HepG2 (cell line): ENCODE measurements around the gene CYP26A1. TPM values are rescaled to one million over a fixed set of nuclear protein-coding genes. Genes with fewer than 3 reads are reported as not detected.
A peak's percentile ranks its signal among the peaks of the same experiment; 100 is the strongest.

Experiments used
- ATAC-seq: fragments of 200-7000 bp; cut with Tn5 transposase; 3 replicates; pipeline ENCODE4 v1.9.1; 2020; ENCODE audit warnings: mild to moderate bottlenecking, moderate library complexity
- BruUV-seq: library from RNA; stranded (reverse); fragments of 400-500 nt; replicated peaks from 2 replicates; lab custom pipeline; 2021; lab: Mats Ljungman, UMichigan
- CTCF ChIA-PET: fragments of 300-600 bp; formaldehyde crosslinking; extraction: SDS; loops from one replicate; lab custom pipeline; 2021; ENCODE audit warnings: low total read pairs, inconsistent platforms, low intra/inter-chr PET ratio; lab: Yijun Ruan, JAX
- POLR2A ChIA-PET: fragments of 350-600 bp; sonication (Branson Sonifier 250); formaldehyde crosslinking; loops from one replicate; lab custom pipeline; 2020; ENCODE audit warnings: antibody characterized with exemption, inconsistent platforms; lab: Yijun Ruan, JAX
- DNase-seq: peaks from one replicate; pipeline ENCODE4 v3.0.0-alpha.2; 2015; ENCODE audit warnings: low spot score
- FAIRE-seq: peaks from 3 replicates; lab custom pipeline; 2011; peaks lifted over from hg19 to GRCh38; lab: Jason Lieb, UNC
- H2AFZ ChIP-seq: one replicate; pipeline ENCODE4 v1.6.1; 2011; ENCODE audit warnings: low read length, inconsistent platforms
- H3K27ac ChIP-seq: fragments of 300-600 bp; 3 replicates; pipeline ENCODE4 v1.8.0; 2011; ENCODE audit warnings: mixed run types, mild to moderate bottlenecking, mixed read lengths, low read length, inconsistent platforms; ENCODE audit not compliant: insufficient read depth; ENCODE audit errors: extremely low read length
- H3K27me3 ChIP-seq, 2 experiments: fragments of 200-600 bp in 1 of 2; 2 replicates in 1 of 2; 3 replicates in 1 of 2; pipeline versions ENCODE4 v1.6.0 to v1.8.0; 2011; ENCODE audit warnings: low read length in 2 of 2, mild to moderate bottlenecking in 2 of 2, moderate library complexity in 2 of 2, inconsistent platforms in 1 of 2; ENCODE audit not compliant: insufficient read depth in 2 of 2, control insufficient read depth in 1 of 2
- H3K36me3 ChIP-seq, 2 experiments: fragments of 200-600 bp in 1 of 2; replicated peaks in 1 of 2; 2 replicates in 1 of 2; 3 replicates in 1 of 2; pipeline versions ENCODE4 v1.5.1 to v1.8.0; 2011; ENCODE audit warnings: low read length in 2 of 2, inconsistent platforms in 1 of 2; ENCODE audit not compliant: insufficient read depth in 2 of 2, control insufficient read depth in 1 of 2
- H3K4me1 ChIP-seq: 2 replicates; pipeline ENCODE4 v1.5.1; 2012; ENCODE audit warnings: low read length, inconsistent platforms; ENCODE audit not compliant: insufficient read depth
- H3K4me2 ChIP-seq: 2 replicates; pipeline ENCODE4 v1.6.0; 2011; ENCODE audit warnings: low read depth, low read length, inconsistent platforms
- H3K4me3 ChIP-seq, 3 experiments: fragments of 200-600 bp in 1 of 3; sonication (generic), shearing (Covaris generic) in 1 of 3; replicated peaks in 1 of 3; 2 replicates each; pipeline ENCODE4 v1.5.1; 2011 to 2016; ENCODE audit warnings: low read length in 3 of 3, inconsistent platforms in 2 of 3, low read depth in 2 of 3, mild to moderate bottlenecking in 2 of 3, control low read depth in 1 of 3, mixed read lengths in 1 of 3; ENCODE audit not compliant: insufficient read depth in 1 of 3
- H3K79me2 ChIP-seq: one replicate; pipeline ENCODE4 v1.6.1; 2011; ENCODE audit warnings: low read length, inconsistent platforms; ENCODE audit not compliant: insufficient read depth
- H3K9ac ChIP-seq: 2 replicates; pipeline ENCODE4 v1.6.0; 2011; ENCODE audit warnings: mild to moderate bottlenecking, low read depth, low read length, inconsistent platforms; ENCODE audit not compliant: insufficient read depth
- H3K9me3 ChIP-seq: 2 replicates; pipeline ENCODE4 v1.5.1; 2012; ENCODE audit warnings: mild to moderate bottlenecking, low read length
- H4K20me1 ChIP-seq: 2 replicates; pipeline ENCODE4 v1.6.0; 2011; ENCODE audit warnings: inconsistent platforms, mild to moderate bottlenecking, low read length, moderate library complexity; ENCODE audit not compliant: insufficient read depth
- FOXC1 ChIP-seq: sonication (generic); formaldehyde crosslinking; IDR thresholded peaks from 2 replicates; pipeline ENCODE4 v1.8.0; 2022; ENCODE audit warnings: mild to moderate bottlenecking, missing genetic modification reagents, borderline replicate concordance
- HHEX ChIP-seq: IDR thresholded peaks from 2 replicates; pipeline ENCODE4 v1.6.1; 2016; ENCODE audit warnings: control low read depth
- KLF16 ChIP-seq, 2 experiments: sonication (generic) in 1 of 2; formaldehyde crosslinking in 1 of 2; IDR thresholded peaks; 2 replicates each; pipeline versions ENCODE4 v1.6.1 to v1.8.0; 2016 to 2023; ENCODE audit warnings: missing genetic modification reagents in 2 of 2, missing compliant biosample characterization in 1 of 2
- MAFF ChIP-seq: IDR thresholded peaks from 2 replicates; pipeline ENCODE4 v1.6.1; 2011; ENCODE audit warnings: low read depth, low read length, improper control_type of control experiment
- RXRA ChIP-seq: sonication (generic); formaldehyde crosslinking; IDR thresholded peaks from 2 replicates; pipeline ENCODE4 v1.5.1; 2020; ENCODE audit warnings: missing genetic modification reagents
- RXRB ChIP-seq: IDR thresholded peaks from 2 replicates; pipeline ENCODE4 v1.6.1; 2016; ENCODE audit warnings: borderline replicate concordance, missing genetic modification reagents, missing compliant biosample characterization
- TBP ChIP-seq: sonication (generic); formaldehyde crosslinking; IDR thresholded peaks from 2 replicates; pipeline ENCODE4 v1.5.0; 2020; ENCODE audit warnings: missing genetic modification reagents
- XRCC5 ChIP-seq: fragments of 200-400 bp; formaldehyde crosslinking; optimal IDR thresholded peaks from 2 replicates; pipeline ENCODE3; 2017; ENCODE audit warnings: mild to moderate bottlenecking, low read length
- ZNF44 ChIP-seq: sonication (generic); formaldehyde crosslinking; IDR thresholded peaks from 2 replicates; pipeline ENCODE4 v1.5.1; 2020; ENCODE audit warnings: mild to moderate bottlenecking, missing genetic modification reagents
- ZNF484 ChIP-seq: sonication (generic); formaldehyde crosslinking; IDR thresholded peaks from 2 replicates; pipeline ENCODE4 v1.5.1; 2020; ENCODE audit warnings: mild to moderate bottlenecking, low read depth, missing genetic modification reagents, borderline replicate concordance
- WGBS: methylation state at CpG from one replicate; pipeline ENCODE4 v1.1.6; 2017; ENCODE audit warnings: low lambda C conversion rate; 5-methylcytosine and 5-hydroxymethylcytosine counted together
- in situ Hi-C: cut with HindIII; loops from 2 replicates; pipeline ENCODE4 v1.10.0; 2017; ENCODE audit warnings: low pct_unique_long_range_greater_than_20kb; ENCODE audit not compliant: extremely low pct_ligation_motif_present
- intact Hi-C: fragments of 100-400 bp; cut with micrococcal nuclease; formaldehyde crosslinking; loops from one replicate; pipeline ENCODE4 v1.10.0; 2022; ENCODE audit not compliant: unreplicated experiment
- polyA plus RNA-seq, 8 experiments: library from polyadenylated mRNA; depleted of rRNA in 3 of 8; stranded (reverse) in 7 of 8; unstranded in 1 of 8; fragments of >200 nt; fragmentation: Illumina TruSeq in 4 of 8; extraction: Trizol in 4 of 8; gene quantifications; 2 replicates each; pipeline versions ENCODE4 v1.2.1 to v1.2.3, GENCODE V29; 2011 to 2016; ENCODE audit warnings: low read depth in 4 of 8, missing spikeins in 1 of 8, mixed read lengths in 1 of 8; ENCODE audit not compliant: insufficient read depth in 1 of 8
- total RNA-seq, 5 experiments: library from RNA; depleted of rRNA; stranded (reverse); fragments of >200 nt; fragmentation: Illumina TruSeq; extraction: Trizol; gene quantifications; 2 replicates each; pipeline ENCODE4 v1.2.3, GENCODE V29; 2016; ENCODE audit warnings: low read depth in 1 of 5
- TF ChIP-seq, protein P1 (sequence below): sonication (generic); formaldehyde crosslinking; IDR thresholded peaks from 2 replicates; pipeline ENCODE4 v1.4.0; 2020; ENCODE audit warnings: mild to moderate bottlenecking, missing genetic modification reagents
- TF ChIP-seq, protein P2 (sequence below): sonication (generic); formaldehyde crosslinking; conservative IDR thresholded peaks from 2 replicates; pipeline ENCODE4 v1.8.0; 2022; ENCODE audit warnings: missing genetic modification reagents
- TF ChIP-seq, protein P3 (sequence below): IDR thresholded peaks from 2 replicates; pipeline ENCODE4 v1.4.0; 2020; ENCODE audit warnings: mild to moderate bottlenecking, missing genetic modification reagents

The CYP26A1 gene
- total and polyA plus RNA-seq, 2 of the 13 experiments (the other 11 are each of a cell fraction or from before 2014, with no cell fraction given): 0.15 TPM; not detected in 1

DNA sequence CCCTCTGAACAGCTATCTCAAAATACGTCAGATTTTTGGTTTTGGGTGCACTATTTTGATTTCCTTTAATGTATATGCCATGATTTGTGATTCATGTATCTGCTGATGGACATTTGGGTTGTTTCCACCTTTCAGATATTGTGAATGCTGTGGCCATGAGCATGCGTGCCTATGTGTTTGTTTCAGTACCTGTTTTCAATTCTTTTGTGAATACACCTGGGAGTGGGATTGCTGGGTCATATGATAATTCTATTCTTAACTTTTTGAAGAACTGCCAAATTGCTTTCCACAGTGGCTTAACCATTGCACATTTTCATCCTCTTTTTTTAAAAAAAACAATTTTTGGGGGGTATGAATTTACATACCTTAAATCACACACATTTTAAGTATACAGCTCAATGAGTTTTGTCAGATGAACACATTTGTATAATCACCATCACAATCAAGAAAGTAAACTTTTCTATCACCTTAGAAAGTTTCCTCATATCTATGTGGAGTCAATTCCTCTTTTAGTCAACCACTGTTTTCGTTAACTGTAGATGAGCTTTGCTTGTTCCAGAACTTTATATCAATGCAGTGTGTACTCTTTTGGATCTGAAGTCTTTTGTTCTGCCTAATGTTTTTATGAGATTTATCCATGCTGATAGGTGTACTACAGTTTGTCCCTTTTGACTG lies 36.9 kb downstream of the CYP26A1 start (continued):
- no peak for TF ChIP-seq KLF16 (CRISPR knock-in tag; IDR thresholded peaks at IDR 0.05)
- TF ChIP-seq FOXC1 (CRISPR knock-in tag): no peak
- no peak for TF ChIP-seq XRCC5
- TF ChIP-seq, protein P1, sequence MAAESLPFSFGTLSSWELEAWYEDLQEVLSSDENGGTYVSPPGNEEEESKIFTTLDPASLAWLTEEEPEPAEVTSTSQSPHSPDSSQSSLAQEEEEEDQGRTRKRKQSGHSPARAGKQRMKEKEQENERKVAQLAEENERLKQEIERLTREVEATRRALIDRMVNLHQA: no peak

DNA sequence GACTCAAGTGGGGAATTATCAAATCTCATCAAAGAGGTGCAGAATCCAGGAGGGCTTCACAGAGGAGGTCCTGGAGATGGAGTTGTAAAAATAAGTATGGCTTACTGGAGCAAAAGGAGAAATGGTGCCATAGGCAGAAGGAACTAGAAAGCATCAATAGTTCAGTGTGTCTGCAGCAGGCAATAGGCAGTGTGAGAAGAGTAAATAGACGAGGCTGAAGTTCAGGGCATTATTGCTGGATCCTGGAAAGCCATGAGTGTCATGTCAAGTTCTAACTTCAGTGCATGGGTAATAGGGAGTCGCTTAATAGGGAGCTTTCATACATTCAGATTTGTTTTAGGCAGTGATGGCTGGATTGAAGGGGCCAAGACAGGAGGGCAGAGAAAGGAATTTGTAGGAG lies 39.3 kb downstream of the CYP26A1 start:
- Histone ChIP-seq H3K9me3 (no peaks in the 10 kb centered on the region), H3K27ac (no peak overlapping the region), H3K4me2 (no peak overlapping the region), H3K4me3 (no peak overlapping the region), H3K27me3 (no peaks in the 10 kb centered on the region; a peak in 2 of 5 replicates), H3K4me1 (peaks cover 16% of the 10 kb centered on the region), H3K79me2 (no peaks in the 10 kb centered on the region), H3K36me3 (no peaks in the 10 kb centered on the region), H4K20me1 (no peaks in the 10 kb centered on the region), H3K9ac (no peak overlapping the region), H2AFZ (no peak overlapping the region)
- FAIRE-seq: peak; percentile 23
- in situ Hi-C loops (no loop called here), intact Hi-C loops (no loop called here)
- DNase-seq: peak; percentile 49
- WGBS: 24% methylated on average over 2 of the region's 2 CpGs
- BruUV-seq: no TSS peak
- ChIA-PET POLR2A (no interaction called here), CTCF (no interaction called here)
- ATAC-seq: peak; percentile 86
- TF ChIP-seq RXRA (CRISPR knock-in tag) (peak; percentile 16; the same call in 1 of the 2 replicates), MAFF (no peak), ZNF44 (CRISPR knock-in tag) (no peak), ZNF484 (CRISPR knock-in tag) (no peak), RXRB (CRISPR knock-in tag) (peak; percentile 68), TBP (no peak), HHEX (CRISPR knock-in tag) (peak; percentile 83)
- TF ChIP-seq, protein P2, sequence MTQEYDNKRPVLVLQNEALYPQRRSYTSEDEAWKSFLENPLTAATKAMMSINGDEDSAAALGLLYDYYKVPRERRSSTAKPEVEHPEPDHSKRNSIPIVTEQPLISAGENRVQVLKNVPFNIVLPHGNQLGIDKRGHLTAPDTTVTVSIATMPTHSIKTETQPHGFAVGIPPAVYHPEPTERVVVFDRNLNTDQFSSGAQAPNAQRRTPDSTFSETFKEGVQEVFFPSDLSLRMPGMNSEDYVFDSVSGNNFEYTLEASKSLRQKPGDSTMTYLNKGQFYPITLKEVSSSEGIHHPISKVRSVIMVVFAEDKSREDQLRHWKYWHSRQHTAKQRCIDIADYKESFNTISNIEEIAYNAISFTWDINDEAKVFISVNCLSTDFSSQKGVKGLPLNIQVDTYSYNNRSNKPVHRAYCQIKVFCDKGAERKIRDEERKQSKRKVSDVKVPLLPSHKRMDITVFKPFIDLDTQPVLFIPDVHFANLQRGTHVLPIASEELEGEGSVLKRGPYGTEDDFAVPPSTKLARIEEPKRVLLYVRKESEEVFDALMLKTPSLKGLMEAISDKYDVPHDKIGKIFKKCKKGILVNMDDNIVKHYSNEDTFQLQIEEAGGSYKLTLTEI (CRISPR knock-in tag): no peak
- TF ChIP-seq, protein P3, sequence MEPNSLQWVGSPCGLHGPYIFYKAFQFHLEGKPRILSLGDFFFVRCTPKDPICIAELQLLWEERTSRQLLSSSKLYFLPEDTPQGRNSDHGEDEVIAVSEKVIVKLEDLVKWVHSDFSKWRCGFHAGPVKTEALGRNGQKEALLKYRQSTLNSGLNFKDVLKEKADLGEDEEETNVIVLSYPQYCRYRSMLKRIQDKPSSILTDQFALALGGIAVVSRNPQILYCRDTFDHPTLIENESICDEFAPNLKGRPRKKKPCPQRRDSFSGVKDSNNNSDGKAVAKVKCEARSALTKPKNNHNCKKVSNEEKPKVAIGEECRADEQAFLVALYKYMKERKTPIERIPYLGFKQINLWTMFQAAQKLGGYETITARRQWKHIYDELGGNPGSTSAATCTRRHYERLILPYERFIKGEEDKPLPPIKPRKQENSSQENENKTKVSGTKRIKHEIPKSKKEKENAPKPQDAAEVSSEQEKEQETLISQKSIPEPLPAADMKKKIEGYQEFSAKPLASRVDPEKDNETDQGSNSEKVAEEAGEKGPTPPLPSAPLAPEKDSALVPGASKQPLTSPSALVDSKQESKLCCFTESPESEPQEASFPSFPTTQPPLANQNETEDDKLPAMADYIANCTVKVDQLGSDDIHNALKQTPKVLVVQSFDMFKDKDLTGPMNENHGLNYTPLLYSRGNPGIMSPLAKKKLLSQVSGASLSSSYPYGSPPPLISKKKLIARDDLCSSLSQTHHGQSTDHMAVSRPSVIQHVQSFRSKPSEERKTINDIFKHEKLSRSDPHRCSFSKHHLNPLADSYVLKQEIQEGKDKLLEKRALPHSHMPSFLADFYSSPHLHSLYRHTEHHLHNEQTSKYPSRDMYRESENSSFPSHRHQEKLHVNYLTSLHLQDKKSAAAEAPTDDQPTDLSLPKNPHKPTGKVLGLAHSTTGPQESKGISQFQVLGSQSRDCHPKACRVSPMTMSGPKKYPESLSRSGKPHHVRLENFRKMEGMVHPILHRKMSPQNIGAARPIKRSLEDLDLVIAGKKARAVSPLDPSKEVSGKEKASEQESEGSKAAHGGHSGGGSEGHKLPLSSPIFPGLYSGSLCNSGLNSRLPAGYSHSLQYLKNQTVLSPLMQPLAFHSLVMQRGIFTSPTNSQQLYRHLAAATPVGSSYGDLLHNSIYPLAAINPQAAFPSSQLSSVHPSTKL (CRISPR knock-in tag): peak; percentile 76
